HG03097 (cell line): ENCODE data around the gene FRK.

Experiments
- ATAC-seq: cut with Tn5 transposase; IDR thresholded peaks from one replicate; pipeline ENCODE4 v1.9.1; 2021; ENCODE audit not compliant: unreplicated experiment, low FRiP score

FRK gene

GRCh38 chr6:116036075-116036773 lies 24.5 kb downstream of the FRK start:
- ATAC-seq: no peak

GRCh38 chr6:116035616-116036015 lies 25.1 kb downstream of the FRK start:
- no peak for ATAC-seq

- ATAC-seq: no peak
These were observed 26.4 kb downstream of the FRK start for GRCh38 chr6:116034327-116034726.

- no peak for ATAC-seq
These were observed 26.9 kb downstream of the FRK start for GRCh38 chr6:116033687-116034303.

- ATAC-seq: no peak
These were observed 29.9 kb downstream of the FRK start for GRCh38 chr6:116030770-116031169.

GRCh38 chr6:116029535-116029934 lies 31.2 kb downstream of the FRK start:
- ATAC-seq: no peak

GRCh38 chr6:116028233-116028632 lies 32.5 kb downstream of the FRK start:
- ATAC-seq: no peak

GRCh38 chr6:116027801-116028200 lies 32.9 kb downstream of the FRK start:
- no peak for ATAC-seq

- no peak for ATAC-seq
These were observed 35.3 kb downstream of the FRK start for GRCh38 chr6:116025405-116025804.

GRCh38 chr6:116022841-116023445 lies 37.7 kb downstream of the FRK start:
- no peak for ATAC-seq

- no peak for ATAC-seq
These were observed 40.0 kb downstream of the FRK start for GRCh38 chr6:116020738-116021137.

GRCh38 chr6:116019428-116019827 lies 41.3 kb downstream of the FRK start:
- peak; percentile 72 for ATAC-seq

GRCh38 chr6:116018976-116019375 lies 41.7 kb downstream of the FRK start:
- no peak for ATAC-seq

- no peak for ATAC-seq
These were observed 43.0 kb downstream of the FRK start for GRCh38 chr6:116017546-116018295.

GRCh38 chr6:116016846-116017545 lies 43.7 kb downstream of the FRK start:
- ATAC-seq: no peak

GRCh38 chr6:116015983-116016382 lies 44.7 kb downstream of the FRK start:
- ATAC-seq: no peak

- ATAC-seq: no peak
These were observed 45.1 kb downstream of the FRK start for GRCh38 chr6:116015561-116015960.

- no peak for ATAC-seq
These were observed 47.7 kb downstream of the FRK start for GRCh38 chr6:116012951-116013350.

- no peak for ATAC-seq
These were observed 48.2 kb downstream of the FRK start for GRCh38 chr6:116012471-116012949.

- ATAC-seq: peak; percentile 51
These were observed 49.2 kb downstream of the FRK start for GRCh38 chr6:116011520-116011919.
